Activated naive CD8-positive, alpha-beta T cell treated with anti-CD3 and anti-CD28 coated beads for 36 hours (primary cell): Measurements from ENCODE around the gene PLEKHJ1. TPM values are rescaled to one million over a fixed set of nuclear protein-coding genes. Genes with fewer than 3 reads are reported as not detected.

Experiments used
- DNase-seq: peaks from one replicate; pipeline ENCODE4 v3.0.0; 2021
- H3K27ac Mint-ChIP-seq: one replicate; pipeline ENCODE4 v1.8.0; 2022; ENCODE audit warnings: mild to moderate bottlenecking, moderate library complexity, mixed read lengths
- H3K27me3 Mint-ChIP-seq: one replicate; pipeline ENCODE4 v1.8.0; 2022; ENCODE audit warnings: mild to moderate bottlenecking, mixed read lengths
- H3K36me3 Mint-ChIP-seq: one replicate; pipeline ENCODE4 v1.8.0; 2021; ENCODE audit warnings: mild to moderate bottlenecking, mixed read lengths
- H3K4me1 Mint-ChIP-seq: one replicate; pipeline ENCODE4 v1.8.0; 2021; ENCODE audit warnings: mixed read lengths
- H3K4me3 Mint-ChIP-seq: one replicate; pipeline ENCODE4 v1.8.0; 2022; ENCODE audit warnings: mild to moderate bottlenecking, moderate library complexity, mixed read lengths
- H3K9me3 Mint-ChIP-seq: one replicate; pipeline ENCODE4 v1.8.0; 2022; ENCODE audit warnings: mixed read lengths
- total RNA-seq, 2 experiments: library from RNA; stranded (reverse); gene quantifications; one replicate each; pipeline ENCODE4 v1.2.3, GENCODE V29; 2021

PLEKHJ1 gene
- total RNA-seq, 2 experiments from 2014 or later: 82.7 to 84.6 TPM

DNA sequence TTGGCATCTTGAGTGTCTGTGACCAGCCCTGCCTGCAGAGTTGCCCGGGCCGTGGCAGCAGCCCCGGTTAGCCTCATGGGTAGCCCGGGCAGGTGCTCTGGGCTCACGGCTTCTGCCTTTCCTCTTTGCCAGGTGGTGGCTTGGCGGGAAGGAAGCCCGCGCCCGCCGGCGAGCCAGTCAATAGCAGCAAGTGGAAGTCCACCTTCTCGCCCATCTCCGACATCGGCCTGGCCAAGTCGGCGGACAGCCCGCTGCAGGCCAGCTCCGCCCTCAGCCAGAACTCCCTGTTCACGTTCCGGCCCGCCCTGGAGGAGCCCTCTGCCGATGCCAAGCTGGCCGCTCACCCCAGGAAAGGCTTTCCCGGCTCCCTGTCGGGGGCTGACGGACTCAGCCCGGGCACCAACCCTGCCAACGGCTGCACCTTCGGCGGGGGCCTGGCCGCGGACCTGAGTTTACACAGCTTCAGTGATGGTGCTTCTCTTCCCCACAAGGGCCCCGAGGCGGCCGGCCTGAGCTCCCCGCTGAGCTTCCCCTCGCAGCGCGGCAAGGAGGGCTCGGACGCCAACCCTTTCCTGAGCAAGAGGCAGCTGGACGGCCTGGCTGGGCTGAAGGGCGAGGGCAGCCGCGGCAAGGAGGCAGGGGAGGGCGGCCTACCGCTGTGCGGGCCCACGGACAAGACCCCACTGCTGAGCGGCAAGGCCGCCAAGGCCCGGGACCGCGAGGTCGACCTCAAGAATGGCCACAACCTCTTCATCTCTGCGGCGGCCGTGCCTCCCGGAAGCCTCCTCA is 9.9 kb downstream of the PLEKHJ1 start:
- no peaks in the 10 kb centered on the region for H3K9me3 Mint-ChIP-seq
- H3K36me3 Mint-ChIP-seq: peaks cover 18% of the 10 kb centered on the region
- peak overlapping the region; percentile 34 for H3K27ac Mint-ChIP-seq
- H3K27me3 Mint-ChIP-seq: no peaks in the 10 kb centered on the region
- H3K4me1 Mint-ChIP-seq: peaks cover 6% of the 10 kb centered on the region
- DNase-seq: no peak
- H3K4me3 Mint-ChIP-seq: no peak overlapping the region

DNA sequence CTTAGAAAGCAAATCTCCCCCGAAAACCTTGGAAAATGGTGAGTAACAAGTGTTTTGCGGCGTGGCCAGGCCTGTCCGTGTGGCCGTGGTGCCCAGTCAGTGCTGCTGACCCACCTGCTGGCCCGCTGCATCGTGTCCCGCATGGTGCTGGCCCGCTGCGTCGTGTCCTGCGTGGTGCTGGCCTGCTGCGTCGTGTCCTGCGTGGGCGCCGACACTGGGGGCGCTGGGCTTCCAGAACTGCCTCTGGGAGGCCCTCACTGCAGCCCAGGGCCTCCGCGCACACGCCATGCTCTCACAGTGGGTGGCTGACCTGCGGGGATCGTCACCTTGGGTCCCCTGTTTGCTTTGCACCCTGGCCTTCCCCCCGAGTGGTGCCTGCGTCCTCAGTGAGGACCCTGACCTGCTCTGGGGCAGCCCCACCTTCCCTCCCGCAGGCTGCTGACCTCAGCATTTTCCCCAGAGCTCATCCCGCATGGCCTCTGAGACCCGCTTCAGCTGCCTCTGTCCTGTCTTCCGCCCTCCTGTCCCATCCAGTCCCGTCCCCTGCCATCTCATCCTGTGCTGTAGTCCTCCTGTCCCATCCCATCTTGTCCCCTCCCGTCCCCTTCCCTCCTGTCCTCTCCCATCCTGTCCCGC is 10.6 kb downstream of the PLEKHJ1 start:
- Mint-ChIP-seq H3K36me3 (peaks cover 18% of the 10 kb centered on the region), H3K27me3 (no peaks in the 10 kb centered on the region), H3K9me3 (no peaks in the 10 kb centered on the region), H3K4me3 (no peak overlapping the region), H3K4me1 (peaks cover 6% of the 10 kb centered on the region), H3K27ac (peak overlapping the region; percentile 34)
- DNase-seq: no peak

DNA sequence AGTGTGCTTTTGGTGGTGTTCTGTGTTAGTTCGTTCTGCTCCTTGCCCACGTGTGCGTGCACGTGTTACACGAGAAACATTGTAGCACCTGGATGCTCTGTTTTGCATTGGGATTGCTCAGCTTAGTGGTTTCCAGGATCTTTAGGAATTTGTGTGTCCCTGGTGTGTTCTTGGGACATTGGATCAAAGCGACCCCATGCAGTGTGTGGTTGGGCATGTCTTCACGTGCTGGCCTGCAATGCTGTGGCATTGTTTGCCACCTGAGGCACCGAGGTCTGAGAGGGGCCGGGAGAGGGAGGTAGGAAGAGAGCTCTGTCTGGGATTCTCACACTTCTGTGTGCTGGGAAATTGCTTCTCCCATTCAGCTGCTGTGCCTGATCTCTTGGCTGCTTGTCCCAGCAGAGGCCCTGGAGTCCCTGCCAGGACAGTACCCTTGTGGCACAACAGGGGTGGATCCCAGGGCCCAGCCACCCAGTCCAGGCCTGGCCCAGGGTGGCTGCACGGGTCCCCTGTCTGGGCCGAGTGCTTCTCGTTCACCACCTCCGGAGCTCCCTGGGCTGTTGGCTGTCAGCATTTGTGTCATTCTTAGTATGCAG is 11.3 kb downstream of the PLEKHJ1 start:
- no peaks in the 10 kb centered on the region for H3K9me3 Mint-ChIP-seq
- H3K27ac Mint-ChIP-seq: peak overlapping the region; percentile 10
- peaks cover 19% of the 10 kb centered on the region for H3K36me3 Mint-ChIP-seq
- no peaks in the 10 kb centered on the region for H3K27me3 Mint-ChIP-seq
- no peak overlapping the region for H3K4me3 Mint-ChIP-seq
- peaks cover 6% of the 10 kb centered on the region for H3K4me1 Mint-ChIP-seq
- DNase-seq: no peak

DNA sequence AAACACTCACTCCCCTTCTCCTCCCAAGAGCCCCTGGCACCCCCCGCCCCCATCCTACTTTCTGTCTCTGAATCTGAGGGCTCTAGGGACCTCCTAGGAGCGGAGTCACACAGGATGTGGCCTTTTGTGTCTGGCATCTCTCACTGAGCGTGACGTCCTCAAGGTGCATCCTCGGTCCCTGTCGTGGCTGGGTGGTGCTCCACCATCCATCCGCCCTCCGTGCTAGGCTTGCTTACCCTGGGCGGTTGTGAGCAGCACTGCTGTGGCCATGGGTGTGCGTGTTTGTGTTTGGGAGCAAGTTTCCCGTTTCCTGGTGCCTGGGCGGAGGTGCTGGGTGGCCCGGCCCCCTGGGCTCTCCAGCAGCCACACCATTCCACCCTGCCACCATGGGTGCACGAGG is 12.2 kb downstream of the PLEKHJ1 start:
- H3K27ac Mint-ChIP-seq: peak overlapping the region; percentile 46
- H3K4me1 Mint-ChIP-seq: peaks cover 6% of the 10 kb centered on the region
- H3K36me3 Mint-ChIP-seq: peaks cover 19% of the 10 kb centered on the region
- no peak for DNase-seq
- no peaks in the 10 kb centered on the region for H3K9me3 Mint-ChIP-seq
- H3K27me3 Mint-ChIP-seq: no peaks in the 10 kb centered on the region
- no peak overlapping the region for H3K4me3 Mint-ChIP-seq

DNA sequence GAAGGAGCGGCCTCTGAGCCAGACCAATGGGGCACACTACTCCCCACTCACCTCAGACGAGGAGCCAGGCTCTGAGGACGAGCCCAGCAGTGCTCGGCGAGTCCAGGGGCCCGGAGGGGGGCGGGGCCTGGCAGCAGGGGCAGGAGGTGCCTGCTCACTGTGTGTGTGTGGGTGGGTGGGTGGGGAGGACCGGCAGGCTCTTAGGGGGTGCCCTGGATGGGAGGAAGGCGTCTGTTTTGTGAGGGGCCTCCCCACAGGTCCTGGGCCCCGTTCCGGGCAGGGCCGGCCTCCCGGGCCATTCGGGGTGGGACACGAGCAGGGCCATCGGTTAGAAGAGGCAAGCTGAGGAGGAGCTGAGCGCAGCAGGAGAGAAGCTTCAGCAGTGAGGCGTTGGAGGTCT is 12.7 kb downstream of the PLEKHJ1 start:
- H3K27ac Mint-ChIP-seq: no peak overlapping the region
- H3K9me3 Mint-ChIP-seq: no peaks in the 10 kb centered on the region
- no peak for DNase-seq
- no peak overlapping the region for H3K4me3 Mint-ChIP-seq
- H3K4me1 Mint-ChIP-seq: peaks cover 6% of the 10 kb centered on the region
- no peaks in the 10 kb centered on the region for H3K27me3 Mint-ChIP-seq
- peaks cover 17% of the 10 kb centered on the region for H3K36me3 Mint-ChIP-seq

DNA sequence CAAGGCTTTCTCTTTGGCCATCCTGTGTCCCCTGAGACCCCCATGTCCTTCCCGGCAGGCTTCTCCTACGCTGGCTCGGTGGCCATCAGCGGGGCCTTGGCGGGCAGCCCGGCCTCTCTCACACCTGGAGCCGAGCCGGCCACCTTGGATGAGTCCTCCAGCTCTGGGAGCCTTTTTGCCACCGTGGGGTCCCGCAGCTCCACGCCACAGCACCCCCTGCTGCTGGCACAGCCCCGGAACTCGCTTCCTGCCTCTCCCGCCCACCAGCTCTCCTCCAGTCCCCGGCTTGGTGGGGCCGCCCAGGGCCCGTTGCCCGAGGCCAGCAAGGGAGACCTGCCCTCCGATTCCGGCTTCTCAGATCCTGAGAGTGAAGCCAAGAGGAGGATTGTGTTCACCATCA is 14.2 kb downstream of the PLEKHJ1 start:
- H3K36me3 Mint-ChIP-seq: peaks cover 13% of the 10 kb centered on the region
- H3K9me3 Mint-ChIP-seq: no peaks in the 10 kb centered on the region
- no peak for DNase-seq
- H3K4me1 Mint-ChIP-seq: peaks cover 6% of the 10 kb centered on the region
- no peak overlapping the region for H3K4me3 Mint-ChIP-seq
- no peaks in the 10 kb centered on the region for H3K27me3 Mint-ChIP-seq
- H3K27ac Mint-ChIP-seq: no peak overlapping the region

DNA sequence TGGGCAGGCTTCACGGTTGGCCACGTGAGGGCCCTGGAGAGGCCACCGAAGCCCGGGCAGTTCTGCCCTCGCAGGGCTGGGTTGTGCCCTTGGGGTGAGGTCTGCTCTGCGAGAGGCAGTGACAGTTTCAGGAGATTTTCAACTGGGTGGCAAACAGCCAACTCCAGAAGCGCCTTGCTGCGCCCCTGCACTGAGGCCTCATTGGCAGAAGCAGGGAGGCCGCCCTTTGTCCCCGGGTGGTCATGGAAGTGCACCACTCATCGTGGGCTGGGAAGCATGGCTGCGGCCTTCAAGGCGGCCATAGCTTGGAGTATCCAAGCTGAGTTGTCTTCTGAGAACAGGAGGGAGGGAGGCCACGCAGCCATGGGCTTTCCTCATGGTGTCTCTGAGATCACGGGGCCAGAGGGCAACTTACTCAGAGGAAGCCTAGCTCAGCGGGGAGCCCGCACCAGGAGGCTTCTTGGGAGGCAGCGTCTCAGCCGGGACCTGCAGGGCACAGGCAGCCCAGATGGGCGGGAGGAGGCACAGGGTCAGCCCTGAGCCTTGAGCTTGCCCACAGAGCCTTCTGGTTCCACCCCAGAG is 14.8 kb downstream of the PLEKHJ1 start:
- H3K27ac Mint-ChIP-seq: no peak overlapping the region
- H3K9me3 Mint-ChIP-seq: no peaks in the 10 kb centered on the region
- no peak for DNase-seq
- H3K4me1 Mint-ChIP-seq: peaks cover 6% of the 10 kb centered on the region
- H3K27me3 Mint-ChIP-seq: no peaks in the 10 kb centered on the region
- H3K4me3 Mint-ChIP-seq: no peak overlapping the region
- peaks cover 13% of the 10 kb centered on the region for H3K36me3 Mint-ChIP-seq

DNA sequence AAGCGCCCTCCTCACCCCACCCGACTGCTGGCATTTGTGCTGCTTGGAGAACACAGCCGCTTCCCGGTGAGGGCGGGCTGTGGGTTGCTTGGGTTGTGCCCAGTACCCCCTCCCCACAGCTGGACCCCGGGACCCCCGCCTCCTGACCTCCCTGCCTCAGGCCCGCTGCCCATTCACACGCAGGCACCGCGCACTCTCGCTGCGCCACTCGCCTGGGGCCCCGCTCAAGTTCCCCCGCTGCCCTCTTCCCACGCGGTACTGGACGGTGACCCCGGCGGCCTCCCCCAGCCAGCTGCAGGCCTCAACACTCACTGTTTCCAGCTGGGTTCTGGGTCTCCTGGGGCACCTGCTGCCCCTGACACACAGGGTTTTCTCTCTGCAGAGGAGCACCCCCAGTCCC is 16.4 kb downstream of the PLEKHJ1 start:
- peaks cover 9% of the 10 kb centered on the region for H3K4me1 Mint-ChIP-seq
- no peak overlapping the region for H3K27ac Mint-ChIP-seq
- H3K9me3 Mint-ChIP-seq: no peaks in the 10 kb centered on the region
- DNase-seq: no peak
- no peaks in the 10 kb centered on the region for H3K27me3 Mint-ChIP-seq
- H3K36me3 Mint-ChIP-seq: peaks cover 15% of the 10 kb centered on the region
- H3K4me3 Mint-ChIP-seq: no peak overlapping the region

DNA sequence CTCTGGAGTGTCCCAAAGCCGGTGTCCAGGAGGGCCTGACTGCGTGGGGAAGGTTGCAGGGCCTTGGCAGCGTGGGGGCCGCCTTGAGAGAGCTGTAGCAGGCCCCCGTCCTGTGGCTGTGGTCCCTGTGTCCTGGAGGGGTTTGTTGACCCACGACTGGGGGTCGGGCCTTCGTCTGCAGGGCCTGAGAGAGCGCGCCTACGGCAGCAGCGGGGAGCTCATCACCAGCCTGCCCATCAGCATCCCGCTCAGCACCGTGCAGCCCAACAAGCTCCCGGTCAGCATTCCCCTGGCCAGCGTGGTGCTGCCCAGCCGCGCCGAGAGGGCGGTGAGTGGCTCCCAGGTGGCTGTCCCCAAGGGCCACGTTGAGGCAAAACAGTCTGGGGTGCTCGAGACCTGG is 18.5 kb downstream of the PLEKHJ1 start:
- no peak overlapping the region for H3K27ac Mint-ChIP-seq
- no peaks in the 10 kb centered on the region for H3K9me3 Mint-ChIP-seq
- no peak for DNase-seq

DNA sequence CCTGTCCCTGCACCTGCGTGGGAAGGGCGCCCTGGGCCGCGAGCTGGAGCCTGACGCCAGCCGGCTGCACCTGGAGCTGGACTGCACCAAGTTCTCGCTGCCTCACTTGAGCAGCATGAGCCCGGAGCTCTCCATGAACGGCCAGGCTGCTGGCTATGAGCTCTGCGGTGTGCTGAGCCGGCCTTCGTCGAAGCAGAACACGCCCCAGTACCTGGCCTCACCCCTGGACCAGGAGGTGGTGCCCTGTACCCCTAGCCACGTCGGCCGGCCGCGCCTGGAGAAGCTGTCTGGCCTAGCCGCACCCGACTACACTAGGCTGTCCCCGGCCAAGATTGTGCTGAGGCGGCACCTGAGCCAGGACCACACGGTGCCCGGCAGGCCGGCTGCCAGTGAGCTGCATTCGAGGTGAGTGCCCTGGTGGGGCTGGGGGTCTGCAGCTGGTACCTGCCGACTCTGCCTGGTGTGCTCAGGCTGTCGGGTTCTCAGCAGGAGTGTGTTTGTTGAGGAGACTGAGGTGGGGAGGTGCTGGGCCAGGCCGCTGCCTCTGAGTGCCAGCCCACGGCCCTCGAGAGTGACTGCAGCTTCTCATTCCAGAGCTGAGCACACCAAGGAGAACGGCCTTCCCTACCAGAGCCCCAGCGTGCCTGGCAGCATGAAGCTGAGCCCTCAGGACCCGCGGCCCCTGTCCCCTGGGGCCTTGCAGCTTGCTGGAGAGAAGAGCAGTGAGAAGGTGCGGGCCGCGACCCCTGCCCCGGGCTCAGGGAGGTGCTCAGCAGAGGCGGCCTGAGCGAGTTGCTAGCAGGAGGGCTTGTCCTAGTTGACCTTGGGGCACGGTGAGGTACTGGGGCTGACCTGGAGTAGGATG is 19.5 kb downstream of the PLEKHJ1 start:
- H3K27ac Mint-ChIP-seq: peak overlapping the region; percentile 8

More for the DNA sequence above, 18.5 kb downstream of the PLEKHJ1 start:
- no peak overlapping the region for H3K4me3 Mint-ChIP-seq
- H3K27me3 Mint-ChIP-seq: no peaks in the 10 kb centered on the region
- peaks cover 9% of the 10 kb centered on the region for H3K36me3 Mint-ChIP-seq
- peaks cover 5% of the 10 kb centered on the region for H3K4me1 Mint-ChIP-seq

DNA sequence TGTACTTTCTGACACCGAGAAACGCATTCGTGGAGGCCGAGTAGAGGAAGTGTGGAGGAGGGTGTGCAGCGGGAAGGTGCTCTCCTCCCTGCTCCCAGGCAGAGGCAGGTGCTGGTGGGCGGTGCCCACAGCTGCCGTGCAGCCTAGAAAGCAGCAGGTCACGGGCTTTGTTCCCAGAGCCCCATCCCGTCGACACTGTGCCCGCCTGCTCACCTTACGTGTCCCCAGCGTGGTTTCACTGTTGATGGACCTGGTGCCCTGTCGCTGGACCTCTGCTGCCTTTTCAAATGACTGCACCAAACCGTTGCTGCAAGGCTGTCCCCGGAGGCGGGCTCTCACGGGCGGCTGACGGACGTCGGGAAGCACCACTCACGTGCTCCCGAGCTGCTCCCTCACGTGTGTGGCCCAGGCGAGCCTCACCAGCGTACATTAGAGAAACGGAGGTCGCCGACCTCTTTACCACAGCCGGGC is 20.8 kb downstream of the PLEKHJ1 start:
- H3K9me3 Mint-ChIP-seq: no peaks in the 10 kb centered on the region
- H3K27me3 Mint-ChIP-seq: no peaks in the 10 kb centered on the region
- no peak for DNase-seq
- no peak overlapping the region for H3K27ac Mint-ChIP-seq
- peaks cover 5% of the 10 kb centered on the region for H3K4me1 Mint-ChIP-seq
- H3K4me3 Mint-ChIP-seq: no peak overlapping the region
- H3K36me3 Mint-ChIP-seq: peaks cover 15% of the 10 kb centered on the region

More for the DNA sequence above, 19.5 kb downstream of the PLEKHJ1 start:
- no peak overlapping the region for H3K4me3 Mint-ChIP-seq
- H3K4me1 Mint-ChIP-seq: peaks cover 5% of the 10 kb centered on the region
- H3K27me3 Mint-ChIP-seq: no peaks in the 10 kb centered on the region
- DNase-seq: no peak
- H3K9me3 Mint-ChIP-seq: no peaks in the 10 kb centered on the region
- H3K36me3 Mint-ChIP-seq: peaks cover 14% of the 10 kb centered on the region

DNA sequence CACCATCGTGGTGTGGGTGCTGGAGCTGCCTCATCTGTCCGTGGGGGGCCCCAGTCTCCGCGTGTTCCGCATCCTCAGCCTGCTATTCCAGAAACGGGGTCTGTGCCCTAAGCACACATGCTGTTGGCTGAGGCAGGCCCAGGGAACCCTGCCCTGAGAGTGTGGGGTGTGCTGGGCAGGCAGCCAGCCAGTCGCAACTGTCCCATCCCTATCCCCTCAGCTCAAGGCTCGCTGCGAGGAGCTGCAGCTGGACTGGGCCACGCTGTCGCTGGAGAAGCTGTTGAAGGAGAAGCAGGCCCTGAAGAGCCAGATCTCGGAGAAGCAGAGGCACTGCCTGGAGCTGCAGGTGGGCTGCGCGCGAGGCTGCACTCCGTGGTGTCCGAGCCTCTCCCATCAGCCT is 21.9 kb downstream of the PLEKHJ1 start:
- Mint-ChIP-seq H3K4me1 (peaks cover 5% of the 10 kb centered on the region), H3K27ac (no peak overlapping the region), H3K4me3 (no peak overlapping the region), H3K36me3 (peaks cover 14% of the 10 kb centered on the region), H3K27me3 (no peaks in the 10 kb centered on the region), H3K9me3 (no peaks in the 10 kb centered on the region)
- DNase-seq: no peak

DNA sequence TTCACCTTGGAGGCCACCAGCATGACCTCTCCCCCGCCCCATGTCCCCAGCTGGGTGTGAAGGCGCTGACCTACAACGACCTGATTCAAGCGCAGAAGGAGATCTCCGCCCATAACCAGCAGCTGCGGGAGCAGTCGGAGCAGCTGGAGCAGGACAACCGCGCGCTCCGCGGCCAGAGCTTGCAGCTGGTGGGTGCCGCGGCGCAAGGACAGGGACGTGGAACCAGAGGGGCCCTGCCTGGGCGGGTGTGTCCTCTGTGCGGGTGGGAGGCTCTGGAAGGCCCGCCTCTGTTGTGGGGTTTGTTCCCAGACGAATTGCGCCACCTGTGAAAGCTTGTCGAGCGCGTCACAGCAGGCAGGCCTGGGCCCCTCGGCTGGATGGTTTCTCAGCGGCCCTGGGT is 22.3 kb downstream of the PLEKHJ1 start:
- H3K9me3 Mint-ChIP-seq: no peaks in the 10 kb centered on the region
- H3K4me3 Mint-ChIP-seq: no peak overlapping the region
- no peaks in the 10 kb centered on the region for H3K27me3 Mint-ChIP-seq
- H3K36me3 Mint-ChIP-seq: peaks cover 14% of the 10 kb centered on the region
- no peak overlapping the region for H3K27ac Mint-ChIP-seq
- DNase-seq: no peak
- H3K4me1 Mint-ChIP-seq: peaks cover 5% of the 10 kb centered on the region

DNA sequence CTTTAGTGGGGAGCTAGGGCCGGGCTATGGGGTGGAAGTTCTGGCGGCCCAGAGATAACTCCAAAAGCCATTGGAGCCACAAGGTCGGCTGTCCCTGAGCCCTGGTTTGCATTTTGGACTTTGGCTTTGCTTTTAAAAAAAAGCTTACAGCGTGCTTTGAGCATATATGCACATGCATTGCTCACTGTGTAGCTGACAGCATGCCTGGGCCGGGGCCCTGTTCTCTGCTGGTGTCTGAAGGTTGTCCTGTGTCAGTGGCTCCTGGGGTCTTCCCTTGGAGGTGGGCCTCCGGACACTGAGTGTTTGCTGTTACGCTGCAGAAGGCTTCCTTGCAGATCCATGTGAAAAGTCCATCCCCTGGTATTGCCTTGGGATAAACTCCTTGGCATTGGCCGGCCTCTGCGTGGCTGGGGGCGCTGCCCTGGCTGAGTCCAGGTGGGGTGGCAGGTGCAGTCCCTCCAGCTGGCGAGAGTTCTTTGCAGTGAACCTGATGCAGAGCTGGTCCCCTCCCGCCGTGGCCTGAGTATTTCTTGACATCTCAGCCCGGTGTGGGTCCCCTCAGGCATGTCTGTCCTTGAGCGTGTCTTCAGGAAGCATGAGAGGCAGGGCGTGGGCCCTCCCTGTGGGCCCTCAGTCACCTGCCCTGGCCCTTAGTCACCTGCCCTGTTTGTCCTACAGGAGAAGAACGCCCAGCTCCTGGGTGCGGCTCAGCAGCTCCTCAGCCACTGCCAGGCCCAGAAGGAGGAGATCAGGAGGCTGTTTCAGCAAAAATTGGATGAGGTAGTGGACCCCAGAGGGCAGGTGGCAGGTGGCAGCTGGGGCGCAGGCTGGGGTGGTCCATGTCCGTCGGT is 23.0 kb downstream of the PLEKHJ1 start:
- H3K36me3 Mint-ChIP-seq: peaks cover 14% of the 10 kb centered on the region
- no peak overlapping the region for H3K27ac Mint-ChIP-seq
- no peaks in the 10 kb centered on the region for H3K27me3 Mint-ChIP-seq
- H3K9me3 Mint-ChIP-seq: no peaks in the 10 kb centered on the region
- no peak for DNase-seq
- H3K4me1 Mint-ChIP-seq: peaks cover 5% of the 10 kb centered on the region
- peak overlapping the region; percentile 8 for H3K4me3 Mint-ChIP-seq
